IMR-90 (cell line): ENCODE results near the gene MET. TPM values are rescaled to one million over a fixed set of nuclear protein-coding genes. Genes with fewer than 3 reads are reported as not detected.

Source experiments
- ATAC-seq: fragments of 200-7000 bp; cut with Tn5 transposase; 2 replicates; pipeline ENCODE4 v1.9.1; 2020; ENCODE audit warnings: low read depth, mild to moderate bottlenecking, moderate library complexity
- BruUV-seq: library from RNA; stranded (reverse); fragments of 400-500 nt; replicated peaks from 2 replicates; lab custom pipeline; 2021; lab: Mats Ljungman, UMichigan
- CTCF ChIA-PET: fragments of 300-600 bp; formaldehyde crosslinking; extraction: SDS; loops from one replicate; lab custom pipeline; 2021; ENCODE audit warnings: antibody characterized with exemption; lab: Yijun Ruan, JAX
- POLR2A ChIA-PET: fragments of 300-600 bp; sonication (Branson Sonifier 250); formaldehyde crosslinking; loops from one replicate; lab custom pipeline; 2022; ENCODE audit warnings: antibody characterized with exemption; ENCODE audit not compliant: unreplicated experiment; lab: Charles Lee
- DNase-seq: peaks from one replicate; pipeline ENCODE4 v3.0.0; 2013
- H2AFZ ChIP-seq: replicated peaks from 2 replicates; pipeline ENCODE3; 2013; ENCODE audit warnings: low read length, mild to moderate bottlenecking; ENCODE audit not compliant: poor library complexity
- H2AK5ac ChIP-seq: 2 replicates; pipeline ENCODE4 v1.6.1; 2013; ENCODE audit warnings: low read depth, low read length, inconsistent platforms
- H2AK9ac ChIP-seq: replicated peaks from 2 replicates; pipeline ENCODE3; 2013; ENCODE audit warnings: mild to moderate bottlenecking, low read depth, low read length, moderate library complexity; ENCODE audit not compliant: poor library complexity
- H2BK120ac ChIP-seq: 2 replicates; pipeline ENCODE4 v1.6.1; 2013; ENCODE audit warnings: low read depth, low read length, inconsistent platforms
- H2BK15ac ChIP-seq: 3 replicates; pipeline ENCODE4 v1.6.1; 2013; ENCODE audit warnings: low read depth, low read length, inconsistent platforms
- H2BK20ac ChIP-seq: 2 replicates; pipeline ENCODE4 v1.6.1; 2013; ENCODE audit warnings: low read depth, mild to moderate bottlenecking, inconsistent platforms, low read length, moderate library complexity
- H2BK5ac ChIP-seq: 2 replicates; pipeline ENCODE4 v1.6.1; 2013; ENCODE audit warnings: mild to moderate bottlenecking, low read depth, low read length, inconsistent platforms; ENCODE audit not compliant: poor library complexity, severe bottlenecking
- H3K14ac ChIP-seq: replicated peaks from 2 replicates; pipeline ENCODE4 v1.6.1; 2013; ENCODE audit warnings: low read depth, low read length, inconsistent platforms
- H3K18ac ChIP-seq: 2 replicates; pipeline ENCODE4 v1.6.1; 2013; ENCODE audit warnings: low read depth, low read length, control low read depth
- H3K23ac ChIP-seq: 2 replicates; pipeline ENCODE4 v1.6.1; 2013; ENCODE audit warnings: low read depth, low read length, inconsistent platforms
- H3K27ac ChIP-seq: 2 replicates; pipeline ENCODE4 v1.5.1; 2013; ENCODE audit warnings: mild to moderate bottlenecking, control low read depth, low read length; ENCODE audit not compliant: insufficient read depth
- H3K27me3 ChIP-seq: 2 replicates; pipeline ENCODE4 v1.6.1; 2013; ENCODE audit warnings: low read length; ENCODE audit not compliant: control insufficient read depth, insufficient read depth
- H3K36me3 ChIP-seq: 2 replicates; pipeline ENCODE4 v1.6.1; 2013; ENCODE audit warnings: low read length, mixed read lengths; ENCODE audit not compliant: control insufficient read depth, insufficient read depth
- H3K4ac ChIP-seq: 2 replicates; pipeline ENCODE4 v1.6.1; 2013; ENCODE audit warnings: low read depth, low read length, inconsistent platforms
- H3K4me1 ChIP-seq: 2 replicates; pipeline ENCODE4 v1.6.1; 2013; ENCODE audit warnings: low read length, mixed read lengths; ENCODE audit not compliant: control insufficient read depth, insufficient read depth
- H3K4me2 ChIP-seq: 2 replicates; pipeline ENCODE4 v1.6.1; 2013; ENCODE audit warnings: low read depth, mild to moderate bottlenecking, control low read depth, low read length, moderate library complexity
- H3K4me3 ChIP-seq: 2 replicates; pipeline ENCODE4 v1.5.1; 2013; ENCODE audit warnings: low read depth, mild to moderate bottlenecking, control low read depth, low read length, moderate library complexity; ENCODE audit not compliant: insufficient read depth
- H3K56ac ChIP-seq: 2 replicates; pipeline ENCODE4 v1.6.1; 2013; ENCODE audit warnings: low read length, inconsistent platforms; ENCODE audit not compliant: insufficient read depth; ENCODE audit errors: extremely low read depth
- H3K79me1 ChIP-seq, 2 experiments: 2 replicates each; pipeline ENCODE4 v1.6.1; 2013; ENCODE audit warnings: low read length in 2 of 2, inconsistent platforms in 1 of 2, low read depth in 1 of 2
- H3K9ac ChIP-seq: 2 replicates; pipeline ENCODE4 v1.6.1; 2013; ENCODE audit warnings: low read depth, low read length, control low read depth
- H3K9me1 ChIP-seq: 2 replicates; pipeline ENCODE4 v1.6.1; 2013; ENCODE audit warnings: low read length, inconsistent platforms; ENCODE audit not compliant: insufficient read depth
- H3K9me3 ChIP-seq: 2 replicates; pipeline ENCODE4 v1.6.1; 2013; ENCODE audit warnings: low read length; ENCODE audit not compliant: control insufficient read depth, insufficient read depth
- H4K20me1 ChIP-seq: 2 replicates; pipeline ENCODE4 v1.6.1; 2013; ENCODE audit warnings: low read length, inconsistent platforms; ENCODE audit not compliant: insufficient read depth
- H4K5ac ChIP-seq: 2 replicates; pipeline ENCODE4 v1.6.1; 2013; ENCODE audit warnings: mild to moderate bottlenecking, low read depth, low read length, control low read depth
- H4K8ac ChIP-seq, 2 experiments: 2 replicates each; pipeline ENCODE4 v1.6.1; 2013; ENCODE audit warnings: low read depth in 2 of 2, low read length in 2 of 2, control low read depth in 1 of 2, inconsistent platforms in 1 of 2
- H4K91ac ChIP-seq: 2 replicates; pipeline ENCODE4 v1.6.1; 2013; ENCODE audit warnings: low read depth, low read length, inconsistent platforms; ENCODE audit not compliant: insufficient read depth
- BHLHE40 ChIP-seq: fragments of 150-350 bp; IDR thresholded peaks from 2 replicates; pipeline ENCODE4 v1.6.1; 2016; ENCODE audit warnings: mild to moderate bottlenecking, low read depth, low read length
- CEBPB ChIP-seq: IDR thresholded peaks from 2 replicates; pipeline ENCODE4 v1.6.1; 2012; ENCODE audit warnings: low read depth, low read length, improper control_type of control experiment
- CHD1 ChIP-seq: IDR thresholded peaks from 2 replicates; pipeline ENCODE4 v1.6.1; 2012; ENCODE audit warnings: low read depth, low read length, improper control_type of control experiment
- FOS ChIP-seq: fragments of 150-350 bp; IDR thresholded peaks from 2 replicates; pipeline ENCODE4 v1.6.1; 2016; ENCODE audit warnings: low read depth, low read length
- MAFK ChIP-seq: IDR thresholded peaks from 2 replicates; pipeline ENCODE4 v1.6.1; 2012; ENCODE audit warnings: low read depth, low read length, improper control_type of control experiment
- MAZ ChIP-seq: IDR thresholded peaks from 2 replicates; pipeline ENCODE4 v1.6.1; 2012; ENCODE audit warnings: low read depth, mild to moderate bottlenecking, low read length, improper control_type of control experiment, moderate library complexity, borderline replicate concordance
- MXI1 ChIP-seq: IDR thresholded peaks from 2 replicates; pipeline ENCODE4 v1.6.1; 2012; ENCODE audit warnings: low read depth, mild to moderate bottlenecking, low read length, moderate library complexity, borderline replicate concordance
- NFE2L2 ChIP-seq: fragments of 150-350 bp; IDR thresholded peaks from 2 replicates; pipeline ENCODE4 v1.6.1; 2016; ENCODE audit warnings: low read depth, mild to moderate bottlenecking, low read length
- POLR2A ChIP-seq: IDR thresholded peaks from 2 replicates; pipeline ENCODE4 v1.6.1; 2012; ENCODE audit warnings: mild to moderate bottlenecking, low read depth, low read length
- RAD21 ChIP-seq: IDR thresholded peaks from 2 replicates; pipeline ENCODE4 v1.6.1; 2012; ENCODE audit warnings: low read length, improper control_type of control experiment
- RCOR1 ChIP-seq: IDR thresholded peaks from 2 replicates; pipeline ENCODE4 v1.6.1; 2012; ENCODE audit warnings: mild to moderate bottlenecking, low read length, improper control_type of control experiment; ENCODE audit not compliant: insufficient replicate concordance
- RFX5 ChIP-seq: IDR thresholded peaks from 2 replicates; pipeline ENCODE4 v1.8.0; 2012; ENCODE audit warnings: low read depth, mild to moderate bottlenecking, low read length, moderate library complexity
- SMC3 ChIP-seq: fragments of 150-350 bp; IDR thresholded peaks from 2 replicates; pipeline ENCODE4 v1.6.1; 2016; ENCODE audit warnings: low read depth, mild to moderate bottlenecking, antibody characterized with exemption, low read length, moderate library complexity
- WGBS, 2 experiments: methylation state at CpG; one replicate each; pipeline versions ENCODE4 v1.1.5 to v1.1.7; 2013; ENCODE audit warnings: missing lambda C conversion rate in 2 of 2; ENCODE audit not compliant: insufficient read length in 1 of 2; ENCODE audit errors: extremely low coverage in 2 of 2; 5-methylcytosine and 5-hydroxymethylcytosine counted together
- dilution Hi-C: fragments of 300-500 bp; cut with HindIII; formaldehyde crosslinking; loops from one replicate; pipeline ENCODE4 v1.14.3; 2018; ENCODE audit warnings: low sequenced_read_pairs; ENCODE audit not compliant: unreplicated experiment
- in situ Hi-C: fragments of 300-500 bp; cut with MboI; formaldehyde crosslinking; loops from 3 replicates; pipeline ENCODE4 v1.14.3; 2019; ENCODE audit warnings: low sequenced_read_pairs, inconsistent platforms, mixed read lengths
- intact Hi-C: fragments of 100-400 bp; cut with micrococcal nuclease; formaldehyde crosslinking; loops from 2 replicates; pipeline ENCODE4 v1.10.0; 2022
- polyA plus RNA-seq, 3 experiments: library from polyadenylated mRNA; depleted of rRNA; stranded (reverse); fragments of >200 nt; gene quantifications; 2 replicates each; pipeline ENCODE4 v1.2.3, GENCODE V29; 2012; ENCODE audit warnings: low replicate concordance in 1 of 3
- total RNA-seq: library from RNA; depleted of rRNA; stranded (reverse); fragments of >200 nt; gene quantifications from 2 replicates; pipeline ENCODE4 v1.2.3, GENCODE V29; 2012
- TF ChIP-seq, protein P1 (sequence below): fragments of 150-350 bp; IDR thresholded peaks from 2 replicates; pipeline ENCODE4 v1.6.1; 2016; ENCODE audit warnings: low read depth, mild to moderate bottlenecking, low read length, moderate library complexity, borderline replicate concordance
- TF ChIP-seq, protein P2 (sequence below): conservative IDR thresholded peaks from 2 replicates; pipeline ENCODE4 v1.5.1; 2012; ENCODE audit warnings: mild to moderate bottlenecking, low read depth, low read length, improper control_type of control experiment

MET gene
- total and polyA plus RNA-seq, 2 of the 4 experiments (the other 2 are of a cell fraction) = 15.0 to 84.6 TPM

DNA sequence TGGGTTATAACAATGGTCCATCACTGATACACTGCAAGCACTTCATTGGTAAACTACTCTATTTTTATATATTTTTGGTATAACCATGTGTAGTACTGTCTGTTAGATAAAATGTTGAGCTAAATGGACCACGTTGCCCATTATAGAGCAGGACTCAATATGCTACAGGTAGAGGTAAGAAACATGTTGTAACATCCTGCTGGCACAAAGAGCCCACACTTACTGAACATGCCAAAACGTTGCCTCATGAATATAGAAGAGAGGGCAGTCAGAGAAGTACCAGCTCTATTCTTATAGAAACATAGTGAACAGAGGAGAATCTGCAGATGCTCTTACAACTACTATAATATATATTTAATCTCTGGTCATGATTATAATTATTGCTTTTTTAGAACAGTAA is 18.4 kb upstream of the MET start:
- H3K27ac ChIP-seq = no peak overlapping the region
- peaks cover 8% of the 10 kb centered on the region for H3K9me1 ChIP-seq
- H3K18ac ChIP-seq = peak overlapping the region; percentile 60; the same call in 1 of the 2 replicates
- H4K91ac ChIP-seq = no peak overlapping the region
- H3K36me3 ChIP-seq = no peaks in the 10 kb centered on the region
- no peak overlapping the region; the same call in 1 of the 2 replicates for H3K4ac ChIP-seq
- no TSS peak for BruUV-seq
- POLR2A ChIA-PET = no interaction called here
- no peak overlapping the region for H4K5ac ChIP-seq
- DNase-seq = no peak
- H2BK15ac ChIP-seq = no peak overlapping the region
- H3K14ac ChIP-seq = no peak overlapping the region
- no peak for TF ChIP-seq MXI1
- TF ChIP-seq MAFK = no peak
- TF ChIP-seq CHD1 = no peak
- TF ChIP-seq, protein P1, sequence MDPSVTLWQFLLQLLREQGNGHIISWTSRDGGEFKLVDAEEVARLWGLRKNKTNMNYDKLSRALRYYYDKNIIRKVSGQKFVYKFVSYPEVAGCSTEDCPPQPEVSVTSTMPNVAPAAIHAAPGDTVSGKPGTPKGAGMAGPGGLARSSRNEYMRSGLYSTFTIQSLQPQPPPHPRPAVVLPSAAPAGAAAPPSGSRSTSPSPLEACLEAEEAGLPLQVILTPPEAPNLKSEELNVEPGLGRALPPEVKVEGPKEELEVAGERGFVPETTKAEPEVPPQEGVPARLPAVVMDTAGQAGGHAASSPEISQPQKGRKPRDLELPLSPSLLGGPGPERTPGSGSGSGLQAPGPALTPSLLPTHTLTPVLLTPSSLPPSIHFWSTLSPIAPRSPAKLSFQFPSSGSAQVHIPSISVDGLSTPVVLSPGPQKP = no peak
- no peak for TF ChIP-seq POLR2A
- TF ChIP-seq BHLHE40 = no peak
- no peak for TF ChIP-seq RAD21
- no peak for TF ChIP-seq SMC3
- TF ChIP-seq CEBPB = no peak
- TF ChIP-seq, protein P2, sequence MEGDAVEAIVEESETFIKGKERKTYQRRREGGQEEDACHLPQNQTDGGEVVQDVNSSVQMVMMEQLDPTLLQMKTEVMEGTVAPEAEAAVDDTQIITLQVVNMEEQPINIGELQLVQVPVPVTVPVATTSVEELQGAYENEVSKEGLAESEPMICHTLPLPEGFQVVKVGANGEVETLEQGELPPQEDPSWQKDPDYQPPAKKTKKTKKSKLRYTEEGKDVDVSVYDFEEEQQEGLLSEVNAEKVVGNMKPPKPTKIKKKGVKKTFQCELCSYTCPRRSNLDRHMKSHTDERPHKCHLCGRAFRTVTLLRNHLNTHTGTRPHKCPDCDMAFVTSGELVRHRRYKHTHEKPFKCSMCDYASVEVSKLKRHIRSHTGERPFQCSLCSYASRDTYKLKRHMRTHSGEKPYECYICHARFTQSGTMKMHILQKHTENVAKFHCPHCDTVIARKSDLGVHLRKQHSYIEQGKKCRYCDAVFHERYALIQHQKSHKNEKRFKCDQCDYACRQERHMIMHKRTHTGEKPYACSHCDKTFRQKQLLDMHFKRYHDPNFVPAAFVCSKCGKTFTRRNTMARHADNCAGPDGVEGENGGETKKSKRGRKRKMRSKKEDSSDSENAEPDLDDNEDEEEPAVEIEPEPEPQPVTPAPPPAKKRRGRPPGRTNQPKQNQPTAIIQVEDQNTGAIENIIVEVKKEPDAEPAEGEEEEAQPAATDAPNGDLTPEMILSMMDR = no peak
- TF ChIP-seq FOS = no peak
- TF ChIP-seq RFX5 = no peak
- TF ChIP-seq NFE2L2 = no peak
- TF ChIP-seq RCOR1 = no peak
- no peak for TF ChIP-seq MAZ
- H3K9ac ChIP-seq = no peak overlapping the region
- no peak overlapping the region for H2BK120ac ChIP-seq
- no peak overlapping the region for H2AFZ ChIP-seq
- no peaks in the 10 kb centered on the region for H3K79me1 ChIP-seq
- no peaks in the 10 kb centered on the region for H3K9me3 ChIP-seq
- H4K20me1 ChIP-seq = no peaks in the 10 kb centered on the region
- no peak overlapping the region for H3K56ac ChIP-seq
- in situ Hi-C loops = no loop called here
- peaks cover 3% of the 10 kb centered on the region; the same call in 1 of the 2 replicates for H3K4me1 ChIP-seq
- no peak overlapping the region for H3K4me2 ChIP-seq
- CTCF ChIA-PET = interaction anchor here (0.8 to 1.4 kb wide), 2 partner anchors 14 to 21 kb away, joined by 3 read pairs; no protein-coding TSS in a partner anchor
- no peak overlapping the region for H4K8ac ChIP-seq
- H3K27me3 ChIP-seq = no peaks in the 10 kb centered on the region
- H2BK5ac ChIP-seq = no peak overlapping the region
- no peak overlapping the region for H2BK20ac ChIP-seq
- intact Hi-C loops = no loop called here
- no CpG with 5 or more reads among the region's 2 CpGs for WGBS, 2 experiments
- no peak for ATAC-seq
- dilution Hi-C loops = no loop called here
- H3K23ac ChIP-seq = no peak overlapping the region
- no peak overlapping the region for H3K4me3 ChIP-seq
- no peak overlapping the region for H2AK5ac ChIP-seq
- H2AK9ac ChIP-seq = no peak overlapping the region
